Measurements from ENCODE around the gene KIAA0232.
"Not testable (repeated sequence)": the region's sequence is repeated elsewhere in the genome, so short reads cannot be mapped to it uniquely, and the experiment has no call there.

The KIAA0232 gene

GRCh38 chr4:6881908-6882307 is 99.4 kb downstream of the KIAA0232 start:
- no peak for DNase-seq

- DNase-seq: no peak
Measured at GRCh38 chr4:6884341-6884870, 101.9 kb downstream of the KIAA0232 start.

GRCh38 chr4:6885953-6886557 is 103.5 kb downstream of the KIAA0232 start:
- DNase-seq: peak in 33 of 51 donors; percentile 17 to 80 (median 56)

- DNase-seq: no peak
Measured at GRCh38 chr4:6886886-6887285, 104.4 kb downstream of the KIAA0232 start.

- DNase-seq: no peak
Measured at GRCh38 chr4:6887591-6888371, 105.3 kb downstream of the KIAA0232 start.

- no peak for DNase-seq
Measured at GRCh38 chr4:6888506-6889071, 106.1 kb downstream of the KIAA0232 start.

GRCh38 chr4:6889101-6889735 is 106.7 kb downstream of the KIAA0232 start:
- no peak for DNase-seq

GRCh38 chr4:6889736-6890324 is 107.3 kb downstream of the KIAA0232 start:
- DNase-seq: no peak

- no peak for DNase-seq
Measured at GRCh38 chr4:6890358-6890757, 107.8 kb downstream of the KIAA0232 start.

- DNase-seq: not testable (repeated sequence)
Measured at GRCh38 chr4:6890971-6891370, 108.4 kb downstream of the KIAA0232 start.

- no peak for DNase-seq
Measured at GRCh38 chr4:6891436-6892170, 109.1 kb downstream of the KIAA0232 start.

- DNase-seq: peak in 4 of 51 donors; percentile 16 to 27 (median 23)
Measured at GRCh38 chr4:6892190-6892908, 109.8 kb downstream of the KIAA0232 start.

GRCh38 chr4:6892909-6893202 is 110.3 kb downstream of the KIAA0232 start:
- DNase-seq: no peak

- no peak for DNase-seq
Measured at GRCh38 chr4:6893449-6894085, 111.0 kb downstream of the KIAA0232 start.

GRCh38 chr4:6894086-6894478 is 111.6 kb downstream of the KIAA0232 start:
- DNase-seq: no peak

GRCh38 chr4:6894528-6895498 is 112.3 kb downstream of the KIAA0232 start:
- no peak for DNase-seq

GRCh38 chr4:6896035-6896434 is 113.5 kb downstream of the KIAA0232 start:
- no peak for DNase-seq

- no peak for DNase-seq
Measured at GRCh38 chr4:6898763-6899162, 116.2 kb downstream of the KIAA0232 start.
